Lower leg skin (tissue), 3 donors: Measurements from ENCODE around the gene ARSJ.

Source experiments
- CTCF ChIP-seq, 3 donors: fragments of 450-650 bp; IDR thresholded peaks; one replicate each; pipeline ENCODE4 v1.5.1; 2016; ENCODE audit warnings: antibody characterized with exemption in 3 of 3, mild to moderate bottlenecking in 3 of 3, moderate library complexity in 2 of 3
- POLR2A ChIP-seq, 2 donors: fragments of 450-650 bp; IDR thresholded peaks; one replicate each; pipeline ENCODE4 v1.6.1; 2016 to 2017; ENCODE audit warnings: antibody characterized with exemption in 2 of 2, mild to moderate bottlenecking in 1 of 2, moderate library complexity in 1 of 2

- TF ChIP-seq CTCF (IDR thresholded peaks at IDR 0.05), result no peak
- TF ChIP-seq POLR2A (IDR thresholded peaks at IDR 0.05), result no peak
These were observed 98.2 kb downstream of the ARSJ start for GRCh38 chr4:113881256-113881655.
